OCI-M2 (cell line): ENCODE measurements around the gene SRRT.

Experiments
- DNase-seq: peaks from one replicate; lab custom pipeline; 2025; ENCODE audit not compliant: unreplicated experiment; lab: John Stamatoyannopoulos, UW

Gene SRRT

DNA sequence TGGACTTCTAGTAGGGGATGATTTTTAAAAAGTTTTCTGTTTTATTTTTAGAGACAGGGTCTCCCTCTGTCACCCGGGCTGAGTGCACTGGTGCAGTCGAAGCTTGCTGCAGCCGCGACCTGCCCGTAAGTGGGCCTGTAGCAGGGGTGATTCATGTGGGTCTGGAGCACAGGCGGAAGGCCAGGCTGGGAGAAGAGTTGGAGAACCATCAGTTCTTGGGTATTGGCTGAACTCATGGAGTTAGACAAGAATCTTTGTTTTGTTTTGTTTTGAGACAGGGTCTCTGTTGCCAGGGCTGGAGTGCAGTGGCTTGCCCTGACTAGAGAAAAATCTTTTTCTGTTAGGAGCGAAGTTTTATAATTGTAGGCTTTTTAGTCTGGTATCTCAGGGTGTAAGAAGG lies 5.7 kb downstream of the SRRT start:
- DNase-seq, result no peak

GRCh38 chr7:100881136-100881535 lies 6.2 kb downstream of the SRRT start:
- no peak for DNase-seq

DNA sequence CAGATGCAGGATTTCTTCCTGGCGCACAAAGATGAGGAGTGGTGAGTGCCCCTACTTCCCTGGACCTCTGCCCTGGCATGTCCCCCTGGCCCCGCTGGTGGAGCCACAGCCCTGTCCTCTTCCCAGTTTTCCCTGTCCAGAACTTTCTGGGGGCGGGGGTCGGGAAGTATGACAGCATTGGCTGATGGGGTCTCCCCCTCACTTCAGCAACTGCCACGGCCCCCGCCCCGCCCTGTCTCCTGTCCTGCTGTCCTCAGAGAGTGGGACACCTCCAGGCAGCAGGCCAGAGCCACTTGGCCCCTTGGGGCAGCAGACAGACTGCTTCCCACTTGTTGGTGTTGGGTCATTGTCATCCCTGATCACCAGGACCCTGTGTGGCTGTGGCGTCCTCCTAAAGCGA lies 7.3 kb downstream of the SRRT start:
- no peak for DNase-seq

GRCh38 chr7:100882785-100883526 lies 8.1 kb downstream of the SRRT start:
- no peak for DNase-seq

DNA sequence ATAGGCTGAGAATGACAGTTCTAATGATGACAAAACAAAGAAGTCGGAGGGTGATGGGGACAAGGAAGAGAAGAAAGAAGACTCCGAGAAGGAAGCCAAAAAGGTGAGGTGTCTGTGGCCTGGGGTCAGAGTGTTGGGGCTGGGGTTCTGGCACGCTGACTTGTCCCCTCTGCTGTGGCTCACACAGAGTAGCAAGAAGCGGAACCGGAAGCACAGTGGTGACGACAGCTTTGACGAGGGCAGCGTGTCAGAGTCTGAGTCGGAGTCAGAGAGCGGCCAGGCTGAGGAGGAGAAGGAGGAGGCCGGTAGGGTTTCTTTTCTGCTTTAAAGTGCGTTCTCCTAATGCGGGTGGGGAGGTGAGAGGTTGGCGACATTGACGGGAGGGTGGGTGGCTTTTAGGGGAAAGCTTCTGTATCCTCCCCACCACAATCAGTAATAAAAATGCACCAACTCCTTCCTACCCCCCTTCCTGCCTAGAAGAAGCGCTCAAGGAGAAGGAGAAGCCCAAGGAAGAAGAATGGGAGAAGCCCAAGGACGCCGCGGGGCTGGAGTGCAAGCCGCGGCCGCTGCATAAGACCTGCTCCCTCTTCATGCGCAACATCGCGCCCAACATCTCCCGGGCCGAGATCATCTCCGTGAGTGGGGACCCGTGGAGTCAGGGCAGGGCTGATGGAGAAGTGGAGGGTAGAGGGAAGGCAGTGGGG lies 10.0 kb downstream of the SRRT start:
- no peak for DNase-seq

DNA sequence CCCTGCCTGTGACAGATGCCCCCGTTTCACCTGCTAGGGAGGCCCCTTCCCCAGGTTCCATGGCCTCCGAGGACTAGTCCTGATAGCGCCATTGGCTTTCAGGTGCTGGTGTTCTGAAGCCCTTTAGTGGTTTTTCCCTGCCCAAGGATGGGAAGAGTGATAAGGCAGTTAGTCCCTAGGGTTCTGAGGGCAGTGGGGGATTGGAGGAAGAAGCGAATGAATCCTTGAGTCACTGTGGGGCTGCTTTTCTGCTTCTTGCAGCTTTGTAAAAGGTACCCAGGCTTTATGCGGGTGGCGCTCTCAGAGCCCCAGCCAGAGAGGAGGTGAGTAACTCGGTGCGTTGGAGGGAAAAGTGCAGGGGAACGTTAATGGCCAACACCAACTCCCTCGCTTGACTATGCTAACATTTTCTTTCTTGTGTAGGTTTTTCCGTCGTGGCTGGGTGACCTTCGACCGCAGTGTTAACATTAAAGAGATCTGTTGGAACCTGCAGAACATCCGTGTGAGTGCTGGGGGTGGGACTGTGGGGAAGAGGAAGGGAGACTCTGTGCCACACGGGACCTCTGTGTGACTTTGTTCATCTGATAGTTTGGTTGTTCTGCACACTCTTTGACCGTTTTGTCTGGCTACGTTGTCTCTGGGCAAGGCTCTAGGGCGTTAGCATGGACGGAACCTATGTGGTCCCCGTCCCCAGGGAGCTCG lies 10.7 kb downstream of the SRRT start:
- DNase-seq, result no peak

- no peak for DNase-seq
Observed at GRCh38 chr7:100886142-100886935, 11.4 kb downstream of the SRRT start.

DNA sequence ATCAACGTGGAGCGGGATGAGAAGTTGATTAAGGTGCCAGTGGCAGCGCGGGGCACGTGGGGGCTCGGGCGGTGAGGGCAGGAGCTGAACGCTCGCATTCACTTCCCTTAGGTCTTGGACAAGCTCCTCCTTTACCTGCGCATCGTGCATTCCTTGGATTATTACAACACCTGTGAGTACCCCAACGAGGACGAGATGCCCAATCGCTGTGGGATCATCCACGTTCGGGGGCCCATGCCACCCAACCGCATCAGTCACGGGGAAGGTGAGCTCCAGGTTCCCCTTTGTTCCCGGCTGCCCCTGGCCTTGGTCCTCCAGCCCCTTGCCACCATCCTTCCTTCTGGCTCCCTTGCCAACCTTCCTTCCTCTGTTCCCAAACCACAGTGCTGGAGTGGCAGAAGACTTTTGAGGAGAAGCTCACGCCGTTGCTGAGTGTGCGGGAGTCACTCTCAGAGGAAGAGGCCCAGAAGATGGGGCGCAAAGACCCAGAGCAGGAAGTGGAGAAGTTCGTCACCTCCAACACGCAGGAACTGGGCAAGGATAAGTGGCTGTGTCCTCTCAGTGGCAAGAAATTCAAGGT lies 12.1 kb downstream of the SRRT start:
- no peak for DNase-seq

GRCh38 chr7:100887516-100888290 lies 12.8 kb downstream of the SRRT start:
- peak; percentile 28 for DNase-seq

DNA sequence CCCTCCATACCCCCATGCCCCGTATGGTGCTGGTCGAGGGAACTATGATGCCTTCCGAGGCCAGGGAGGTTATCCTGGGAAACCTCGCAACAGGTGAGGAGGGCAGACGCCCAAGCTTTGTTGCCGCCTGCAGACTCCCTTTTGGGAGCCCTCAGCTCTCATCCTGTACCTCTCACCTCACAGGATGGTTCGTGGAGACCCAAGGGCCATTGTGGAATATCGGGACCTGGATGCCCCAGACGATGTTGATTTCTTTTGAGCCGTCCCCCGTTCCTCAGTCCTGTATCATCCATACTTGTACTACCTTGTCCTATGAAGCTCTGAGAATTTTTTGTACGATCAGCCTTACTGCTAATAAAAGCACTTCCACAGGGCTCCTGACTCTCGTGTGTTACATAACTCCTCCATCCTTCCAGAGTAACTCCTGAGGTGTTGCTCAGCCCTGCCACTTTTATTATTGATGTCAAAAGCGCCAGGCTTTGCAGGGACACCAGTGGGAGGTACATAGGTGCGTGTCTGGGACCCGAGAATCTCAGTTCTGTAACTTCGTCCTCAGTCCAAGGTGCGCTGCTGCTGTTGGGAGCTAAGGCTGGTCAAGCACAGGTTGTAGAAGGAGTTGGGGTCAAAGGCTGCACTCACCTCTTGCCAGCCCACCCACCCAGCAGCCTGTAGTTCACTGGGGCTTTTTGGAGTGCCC lies 13.5 kb downstream of the SRRT start:
- DNase-seq, result no peak

DNA sequence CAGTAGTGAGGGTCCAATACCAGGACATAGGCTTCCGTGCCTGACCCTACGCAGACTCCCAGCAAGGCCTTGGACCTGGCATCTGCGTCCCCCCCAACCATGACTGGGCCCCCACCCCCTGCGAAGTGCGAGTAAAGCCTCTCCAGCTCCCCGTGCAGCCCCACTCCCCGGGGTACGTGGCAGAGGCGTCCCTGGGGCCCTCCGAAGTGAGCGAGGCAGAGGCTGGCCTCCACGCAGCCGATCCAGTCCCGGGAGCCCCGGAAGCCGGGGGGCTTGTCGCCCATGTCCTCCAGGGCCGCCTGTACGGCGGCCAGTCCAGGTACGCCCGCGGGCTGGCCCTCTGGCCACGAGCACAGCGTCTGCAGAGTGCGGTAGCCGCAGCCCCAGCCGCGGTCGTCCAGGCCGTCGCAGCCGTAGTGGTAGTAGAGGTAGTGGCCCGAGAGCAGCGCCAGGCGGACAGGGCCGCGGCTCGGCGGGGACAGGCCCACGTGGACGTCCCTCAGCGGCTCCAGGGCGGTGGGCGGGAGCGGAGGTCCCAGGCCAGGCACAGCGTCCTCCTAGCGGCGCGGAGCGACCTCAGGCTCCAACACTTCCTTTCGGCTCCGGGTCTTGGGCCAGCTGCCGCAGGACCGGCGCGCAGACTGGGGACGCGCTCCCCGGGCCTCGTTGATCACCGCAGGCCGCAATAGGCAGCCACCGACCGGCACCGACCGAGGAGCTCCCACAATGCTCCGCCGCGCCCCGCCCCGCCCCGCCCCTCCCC lies 14.3 kb downstream of the SRRT start, which contains the start of gene UFSP1:
Gene UFSP1 (minus strand): TSS at position 728 of the 763 bp plus-strand sequence. CDS start 444 bp downstream, at position 284.
- DNase-seq, result no peak

DNA sequence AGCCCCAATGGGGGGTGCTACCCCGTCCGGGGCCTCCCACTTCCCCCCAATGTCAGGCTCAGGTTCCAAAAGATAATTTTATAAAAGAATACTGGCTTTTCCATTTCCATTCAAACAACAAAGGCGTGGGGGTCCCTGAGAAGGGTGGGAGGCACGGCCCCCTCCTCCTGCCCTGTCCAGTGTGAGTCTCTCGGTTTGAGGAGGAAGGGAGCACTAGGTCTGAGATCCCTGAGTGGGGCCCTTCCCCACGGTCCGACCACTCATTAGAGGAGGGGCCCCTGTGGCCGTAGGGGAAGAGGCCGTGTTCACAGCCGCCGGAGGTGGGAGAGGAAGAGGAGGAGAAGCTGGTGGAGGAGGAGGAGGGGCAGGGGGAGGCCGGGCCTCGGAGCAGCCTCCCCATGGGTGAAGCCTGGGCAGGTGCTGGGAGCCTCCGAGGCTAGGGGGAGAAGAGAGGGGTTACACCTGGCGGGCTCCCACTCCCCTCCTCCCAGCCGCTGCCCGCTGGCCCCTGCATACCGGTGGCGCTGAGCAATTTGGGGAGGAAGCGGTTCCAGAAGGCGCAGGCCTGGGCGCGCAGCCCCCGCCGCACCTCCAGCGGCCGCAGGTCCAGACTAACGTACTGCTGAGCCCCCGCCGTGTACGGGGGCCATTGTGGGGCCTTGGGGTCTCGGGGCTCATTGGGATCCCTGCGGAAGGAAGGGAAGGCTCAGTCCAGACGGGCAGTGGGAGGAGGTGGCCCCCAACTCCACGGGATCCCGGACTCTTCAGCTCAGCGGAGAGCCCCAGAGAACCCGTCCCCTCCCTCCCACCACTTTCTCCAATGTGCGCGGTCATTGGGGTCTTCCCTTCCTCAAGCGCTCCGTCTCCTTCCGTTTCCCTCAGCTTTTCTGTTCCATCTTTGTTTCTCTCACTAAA lies 16.0 kb downstream of the SRRT start:
- DNase-seq, result no peak

DNA sequence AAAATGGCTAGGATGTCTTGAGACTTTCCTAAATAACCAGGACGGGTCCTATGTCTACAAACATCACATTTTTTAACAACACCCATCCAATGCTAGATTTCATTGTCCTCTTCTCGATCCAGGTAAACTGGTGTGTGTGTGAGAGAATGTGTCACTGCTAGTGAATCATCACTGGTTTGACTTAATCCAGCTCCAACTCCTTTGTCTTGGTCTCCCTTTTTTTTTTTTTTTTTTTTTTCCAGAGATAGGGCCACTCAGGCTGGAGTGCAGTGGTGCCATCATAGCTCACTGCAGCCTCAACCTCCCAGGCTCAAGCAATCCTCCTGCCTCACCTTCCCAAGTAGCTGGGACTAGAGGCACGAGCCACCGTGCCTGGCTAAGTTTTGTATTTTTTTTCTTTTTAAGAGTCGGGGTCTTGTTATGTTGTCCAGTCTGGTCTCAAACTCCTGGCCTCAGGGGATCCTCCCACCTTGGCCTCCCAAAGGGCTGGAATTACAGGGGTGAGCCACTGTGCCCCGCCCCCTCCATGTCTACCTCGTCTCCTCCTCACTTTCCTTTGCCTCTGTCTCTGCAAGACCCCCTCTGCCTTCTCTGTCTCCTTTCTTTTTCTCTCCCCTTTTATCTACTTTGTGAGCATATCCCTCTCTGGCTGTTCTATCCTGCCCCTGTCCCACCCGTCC lies 16.8 kb downstream of the SRRT start:
- DNase-seq, result no peak

DNA sequence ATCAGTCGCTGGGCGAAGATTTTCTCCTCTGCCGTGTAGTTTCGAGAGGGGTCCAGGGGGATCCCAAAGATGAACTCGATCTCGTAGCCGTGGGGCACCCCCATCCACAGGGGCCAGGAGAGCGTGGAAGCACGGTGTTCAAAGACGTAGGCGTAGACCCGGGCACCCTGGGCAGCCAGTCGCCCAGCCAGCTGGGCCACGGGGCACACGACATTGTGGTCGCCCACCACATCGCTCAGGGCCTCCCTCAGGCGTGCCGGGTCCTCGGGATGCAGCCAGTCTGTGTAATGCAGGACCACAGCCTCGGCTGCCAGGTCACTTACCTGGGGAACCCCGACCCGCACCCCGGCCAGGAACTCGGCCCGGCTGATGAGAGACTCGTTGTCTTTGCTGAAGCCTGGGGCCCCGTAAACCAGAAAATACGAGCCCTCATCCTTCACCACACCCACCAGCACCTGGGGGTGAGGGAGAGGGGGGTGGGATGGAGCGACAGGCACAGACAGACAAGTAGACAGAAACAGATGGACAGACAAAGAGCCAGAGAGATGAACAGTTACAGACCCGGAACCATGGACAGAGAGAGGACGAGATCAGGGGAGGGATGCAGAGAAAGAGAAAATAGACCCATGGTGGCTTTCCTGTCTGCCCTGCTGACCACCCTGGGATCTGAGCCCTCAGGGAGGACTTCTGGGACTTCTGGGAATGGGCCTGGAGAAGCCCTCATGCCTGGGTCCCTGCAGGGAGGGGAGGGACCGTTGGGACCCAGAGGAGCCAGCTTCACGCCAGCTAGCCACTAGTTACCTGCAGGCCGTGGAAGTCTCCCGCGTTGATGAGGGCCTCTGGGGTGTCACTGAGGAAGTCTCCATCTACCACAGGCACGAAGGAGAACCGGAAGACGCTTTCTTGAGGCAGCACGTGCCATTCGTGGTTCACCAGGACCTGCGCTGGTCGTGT lies 17.7 kb downstream of the SRRT start:
- no peak for DNase-seq

DNA sequence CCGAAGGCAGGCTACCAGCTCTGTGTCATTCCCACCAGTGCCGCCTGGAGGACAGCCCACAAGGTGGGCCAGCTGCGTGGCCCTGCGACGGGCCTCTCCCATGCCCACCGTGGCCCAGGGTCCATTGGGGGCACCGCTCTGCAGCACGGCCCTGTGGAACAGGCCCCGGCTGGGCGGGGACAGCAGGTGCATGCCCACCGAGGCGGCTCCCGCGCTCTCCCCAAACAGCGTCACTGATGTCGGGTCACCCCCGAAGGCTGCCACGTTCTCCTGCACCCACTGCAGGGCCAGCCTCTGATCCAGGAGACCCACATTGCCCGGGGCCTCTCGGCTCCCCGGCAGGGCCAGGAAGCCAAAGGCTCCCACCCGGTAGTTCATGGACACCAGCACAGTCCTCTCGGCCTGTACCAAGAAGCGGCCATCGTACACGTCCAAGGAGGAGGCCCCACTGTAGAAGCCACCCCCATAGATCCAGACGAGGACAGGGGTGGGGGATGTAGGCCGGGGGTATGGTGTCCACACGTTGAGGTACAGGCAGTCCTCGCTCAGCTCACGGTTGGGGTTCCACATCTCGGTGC lies 18.5 kb downstream of the SRRT start:
- no peak for DNase-seq
